T1000 (cell line): ENCODE data around the gene GPR176.
"Not testable (repeated sequence)": the region's sequence is repeated elsewhere in the genome, so short reads cannot be mapped to it uniquely, and the experiment has no call there.

ENCODE experiments used
- DNase-seq: peaks from one replicate; lab custom pipeline; 2025; ENCODE audit warnings: mixed read lengths; lab: John Stamatoyannopoulos, UW

GPR176 gene

DNA sequence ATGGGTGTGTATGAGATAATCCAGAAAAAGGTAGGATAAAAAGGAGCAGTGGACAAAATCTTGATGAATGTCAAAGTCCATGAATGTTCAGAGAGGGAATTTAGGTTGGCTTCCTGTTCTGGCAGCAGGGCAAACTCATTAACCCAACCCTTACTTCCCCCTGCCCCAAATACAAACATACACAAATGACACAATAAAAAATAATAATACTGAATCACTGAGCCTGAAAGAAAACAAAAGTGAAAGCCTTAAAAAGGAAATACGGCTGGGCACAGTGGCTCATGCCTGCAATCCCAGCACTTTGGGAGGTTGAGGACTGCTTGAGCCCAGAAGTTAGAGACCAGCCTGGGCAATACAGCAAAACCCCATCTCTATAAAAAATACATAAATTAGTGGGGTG, 62.9 kb downstream of the GPR176 start:
- DNase-seq = no peak

DNA sequence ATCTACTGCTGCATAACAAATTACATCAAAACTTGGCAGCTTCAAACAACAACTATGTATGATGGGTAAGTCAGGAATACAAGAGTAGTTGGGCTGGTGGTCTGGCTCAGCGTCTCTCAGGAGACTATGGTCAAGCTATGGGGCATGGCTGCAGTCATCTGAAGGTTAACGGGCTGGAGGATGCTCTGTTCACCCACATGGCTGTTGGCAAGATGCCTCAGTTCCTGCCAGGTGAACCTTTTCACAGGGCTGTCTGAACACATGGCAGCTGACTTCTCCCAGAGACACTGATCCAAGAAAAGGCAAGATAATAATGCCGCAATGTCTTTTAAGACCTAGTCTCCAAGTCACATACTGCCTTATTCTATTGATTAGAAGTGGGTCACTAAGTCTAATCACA, 63.7 kb downstream of the GPR176 start:
- DNase-seq = no peak

DNA sequence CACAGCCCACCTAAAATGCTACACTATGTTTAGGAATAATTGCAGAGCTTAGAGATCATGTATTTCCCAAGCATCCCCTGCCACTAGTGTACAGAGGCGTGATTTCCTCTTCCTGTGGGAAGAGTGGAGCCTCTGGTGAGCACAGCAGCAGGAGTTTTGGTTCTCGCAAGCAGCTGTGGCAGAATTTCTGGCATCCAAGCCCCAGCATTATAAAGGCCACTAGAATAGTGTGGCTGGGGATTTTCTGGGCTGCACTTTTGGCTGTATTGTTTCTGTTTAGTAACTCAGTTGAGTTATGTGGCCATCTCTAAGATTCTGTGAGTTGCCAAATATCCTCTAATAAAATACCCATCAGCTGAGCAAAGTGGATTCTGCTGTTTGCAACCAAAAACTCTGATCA, 64.7 kb downstream of the GPR176 start:
- DNase-seq = no peak

DNA sequence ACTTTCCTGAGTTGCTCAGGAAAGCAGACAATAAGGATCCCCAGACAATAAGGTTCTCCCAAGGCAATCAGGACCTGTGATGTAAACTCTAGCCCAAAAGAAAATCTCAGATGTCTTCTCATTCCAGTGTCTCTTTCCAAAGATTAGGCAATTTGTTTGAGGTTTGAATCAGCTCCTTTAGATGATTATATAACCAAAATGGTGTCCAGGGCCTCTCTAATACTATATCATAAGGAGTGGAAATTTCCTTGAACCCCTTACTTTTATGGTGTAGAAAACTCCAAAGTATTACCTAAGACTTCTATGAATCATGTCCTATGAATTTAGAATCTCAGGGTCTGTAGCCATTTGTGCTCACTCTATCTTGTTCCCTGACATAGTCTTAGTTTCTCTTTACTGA, 65.9 kb downstream of the GPR176 start:
- DNase-seq = no peak

DNA sequence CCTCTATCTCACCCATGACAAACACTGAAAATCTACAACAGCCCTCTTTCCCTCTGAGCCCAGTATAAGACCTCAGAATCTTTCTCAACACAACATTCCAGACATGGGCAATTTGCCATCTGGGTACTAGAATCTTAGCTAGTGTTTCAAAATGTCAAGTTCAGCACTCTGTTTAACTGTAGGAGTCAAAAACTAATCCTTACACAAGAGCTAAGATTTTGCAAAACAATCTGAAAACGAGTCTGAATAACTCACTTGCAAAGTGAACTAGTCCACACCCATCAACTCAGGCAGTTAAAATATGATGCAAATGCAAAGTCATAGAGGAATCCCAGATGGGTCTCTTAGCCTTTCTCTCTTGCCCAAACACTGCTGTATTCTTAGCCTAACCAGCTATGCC, 67.8 kb downstream of the GPR176 start:
- DNase-seq = no peak

DNA sequence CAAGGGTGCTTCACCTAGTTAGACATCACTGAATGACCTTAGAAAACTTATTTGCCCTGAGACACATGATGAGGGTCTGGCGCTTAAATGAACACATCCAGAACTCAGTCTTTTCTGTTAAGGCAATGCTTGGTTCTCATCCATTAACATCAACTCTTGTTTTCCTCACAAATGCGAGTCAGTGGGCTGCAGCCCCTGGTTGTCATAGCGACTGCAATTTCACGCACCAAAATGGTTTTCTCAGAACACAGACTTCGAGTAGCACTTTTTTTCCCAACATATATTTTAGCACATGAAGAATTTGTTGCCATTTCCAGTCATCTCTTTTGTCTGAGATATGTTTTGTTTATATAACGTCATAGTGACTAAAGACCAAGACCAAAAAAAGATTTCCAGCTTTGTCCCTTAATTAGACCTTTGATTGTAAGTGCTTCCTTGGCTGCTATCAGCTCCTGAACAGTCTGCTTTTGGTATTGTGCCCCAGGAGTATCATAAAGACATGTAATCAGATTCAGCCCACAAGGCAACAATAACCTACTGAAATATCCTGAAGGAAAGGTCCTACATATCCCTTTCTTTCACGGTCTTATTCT, 68.5 kb downstream of the GPR176 start:
- no peak for DNase-seq

DNA sequence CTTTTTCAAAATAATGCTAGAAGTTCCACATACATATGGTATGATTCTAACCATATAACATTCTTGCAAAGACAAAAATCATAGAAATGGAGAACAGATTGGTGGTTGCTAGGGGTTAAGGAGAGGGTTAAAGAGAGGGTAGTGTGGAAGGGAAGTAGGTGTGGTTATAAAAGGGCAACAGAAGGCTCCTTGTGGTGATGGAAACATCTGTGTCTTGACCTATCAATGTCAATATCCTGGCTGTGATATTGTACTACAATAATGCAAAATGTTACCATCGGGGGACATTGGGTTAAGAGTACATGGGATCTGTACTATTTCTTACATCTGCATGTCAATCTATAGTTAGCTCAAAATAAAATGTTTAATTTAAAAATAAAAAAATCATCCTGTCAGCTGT, 69.6 kb downstream of the GPR176 start:
- DNase-seq = no peak

DNA sequence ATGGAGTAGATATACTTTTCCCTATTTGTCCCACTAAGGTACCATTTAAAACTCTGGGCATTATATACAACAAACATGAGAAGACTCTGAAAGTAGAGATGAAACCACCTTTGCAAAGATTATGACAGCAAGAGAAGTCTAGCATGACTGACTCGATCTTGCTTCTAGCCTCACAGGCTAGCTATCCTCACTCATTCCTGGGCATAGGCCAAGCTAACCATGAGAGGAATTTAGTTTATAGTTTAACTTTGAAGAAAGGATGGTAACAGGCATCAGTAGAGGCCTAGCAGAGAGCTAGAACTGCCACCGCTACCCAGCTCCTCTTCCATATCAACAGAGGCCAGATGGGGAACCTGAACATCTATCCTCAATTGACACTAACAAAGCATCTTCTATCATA, 74.0 kb downstream of the GPR176 start:
- DNase-seq = no peak

DNA sequence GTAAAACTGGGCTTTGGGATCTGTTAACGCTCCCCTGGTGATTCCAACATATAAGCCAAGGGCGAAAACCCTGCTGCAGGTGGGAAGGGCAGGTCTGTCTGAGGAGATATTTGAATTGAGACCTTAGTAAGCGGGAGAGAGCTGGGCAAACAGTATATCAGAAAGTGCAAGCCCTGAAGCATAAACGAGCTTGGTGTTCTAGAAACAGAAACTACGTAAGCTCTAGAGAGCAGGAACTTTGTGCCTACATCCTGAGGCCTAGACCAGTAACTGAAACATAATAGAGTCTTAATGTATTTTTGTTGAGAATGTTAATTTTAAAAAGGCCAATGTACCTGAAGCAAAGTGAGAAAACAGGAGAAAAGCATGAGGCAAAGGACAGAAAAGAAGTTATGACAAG, 74.5 kb downstream of the GPR176 start:
- DNase-seq = no peak

DNA sequence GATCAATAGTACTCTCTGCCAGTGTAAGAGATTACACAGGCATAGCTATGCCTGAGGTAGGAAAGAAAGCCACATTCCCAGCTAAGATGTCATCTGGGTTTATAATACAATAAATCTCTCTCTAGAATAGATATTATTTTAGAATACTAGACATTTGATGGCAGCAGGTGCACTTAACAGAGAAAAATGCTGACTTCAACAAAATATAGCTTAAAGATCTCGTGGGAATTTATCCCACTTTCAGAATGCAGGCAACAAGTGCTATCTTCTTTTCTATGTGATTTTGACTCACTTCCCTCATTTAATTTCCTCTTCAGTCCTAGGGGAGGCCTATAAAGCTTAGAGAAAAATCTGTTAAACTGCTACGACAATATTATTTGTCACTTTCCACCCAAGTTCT, 76.5 kb downstream of the GPR176 start:
- DNase-seq = no peak

DNA sequence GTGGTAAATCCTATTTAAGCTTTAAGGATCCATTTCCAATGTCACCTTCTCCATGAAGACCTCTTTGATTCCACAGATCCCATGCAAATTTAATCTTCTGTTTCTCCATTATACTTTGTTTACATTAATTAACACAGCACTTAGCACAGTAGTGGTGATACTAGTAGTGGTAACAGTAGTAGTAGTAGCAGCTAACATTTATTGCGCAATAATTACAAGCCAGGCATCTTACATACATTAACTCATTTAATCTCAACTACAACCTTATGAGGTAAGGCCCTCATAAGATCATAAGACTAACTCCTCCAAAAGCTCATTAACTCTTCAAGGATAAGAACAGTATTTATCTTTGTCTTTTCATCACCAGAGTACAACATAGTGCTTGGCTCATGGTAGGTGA, 82.6 kb downstream of the GPR176 start:
- no peak for DNase-seq

DNA sequence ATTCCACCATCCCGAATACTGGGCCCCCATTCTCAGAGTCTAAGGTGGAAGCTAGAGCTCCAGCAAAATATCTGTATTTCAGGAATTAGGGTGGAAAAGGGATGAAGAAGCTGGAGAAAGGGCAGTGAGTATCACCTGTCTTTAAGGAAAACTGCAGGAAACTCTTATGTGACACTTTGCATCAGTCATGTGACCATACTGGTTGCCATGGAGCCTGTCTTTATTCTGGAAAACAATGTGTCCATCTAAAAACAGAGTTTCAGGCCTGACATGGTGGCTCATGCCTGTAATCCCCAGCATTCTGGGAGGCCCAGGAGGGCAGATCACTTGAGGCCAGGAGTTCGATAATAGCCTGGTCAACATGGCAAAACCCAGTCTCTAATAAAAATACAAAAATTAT, 84.5 kb downstream of the GPR176 start:
- DNase-seq = no peak

DNA sequence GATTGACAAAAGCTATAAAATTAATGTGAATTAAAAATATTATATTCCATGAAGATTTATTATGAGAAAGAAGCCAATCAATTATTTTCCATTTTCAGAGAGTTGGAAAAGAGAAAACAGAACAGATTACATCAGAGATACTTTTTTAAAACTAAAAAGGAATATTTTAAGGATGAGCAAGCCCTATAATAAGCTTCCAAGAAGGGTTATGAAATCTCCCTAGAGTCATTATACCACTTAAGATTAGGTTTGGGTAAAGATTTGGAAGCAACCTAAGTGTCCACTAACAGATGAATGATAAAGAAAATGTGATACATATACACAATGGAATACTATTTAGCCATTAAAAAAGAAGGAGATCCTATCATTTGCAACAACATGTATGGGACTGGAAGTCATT, 85.8 kb downstream of the GPR176 start:
- DNase-seq = no peak

DNA sequence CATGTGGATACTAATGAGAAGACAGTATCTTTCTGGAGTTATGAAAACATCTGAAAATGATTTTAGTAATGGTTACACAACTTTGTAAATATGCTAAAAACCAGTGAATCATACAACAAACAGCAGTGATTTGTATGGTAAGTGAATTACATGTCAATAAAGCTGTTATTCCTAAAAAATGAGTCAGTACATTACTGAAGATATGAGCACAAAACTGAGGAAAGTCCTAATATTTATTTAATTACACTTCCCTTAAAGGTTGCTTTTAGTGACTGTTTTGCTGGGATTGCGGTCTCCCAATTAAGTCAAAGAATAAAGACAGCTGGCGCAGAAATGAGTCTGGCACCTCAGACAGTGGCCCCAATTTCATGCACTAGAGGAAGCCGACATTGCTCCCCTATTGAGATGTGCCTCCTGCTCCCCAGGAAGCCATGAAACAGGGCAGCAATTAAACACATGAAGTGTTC, 86.5 kb downstream of the GPR176 start:
- DNase-seq = no peak

DNA sequence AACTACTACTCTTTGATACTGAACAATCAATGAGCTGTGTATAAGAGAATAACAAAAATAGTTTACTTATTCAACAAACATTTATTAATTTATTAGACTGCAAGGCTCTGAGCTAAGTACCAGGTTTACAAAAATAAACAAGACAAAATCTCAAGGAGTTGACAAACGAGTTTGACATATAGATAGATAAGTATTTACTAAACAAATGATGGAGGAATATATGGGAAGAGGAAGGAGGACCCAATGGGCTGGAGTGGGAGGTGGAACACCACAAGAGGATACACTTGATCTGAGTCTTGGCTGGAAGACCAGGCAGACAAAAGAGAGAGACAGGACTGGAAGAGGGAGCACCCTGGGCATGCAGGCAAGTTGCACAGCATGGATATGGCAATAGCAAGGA, 89.9 kb downstream of the GPR176 start:
- no peak for DNase-seq

DNA sequence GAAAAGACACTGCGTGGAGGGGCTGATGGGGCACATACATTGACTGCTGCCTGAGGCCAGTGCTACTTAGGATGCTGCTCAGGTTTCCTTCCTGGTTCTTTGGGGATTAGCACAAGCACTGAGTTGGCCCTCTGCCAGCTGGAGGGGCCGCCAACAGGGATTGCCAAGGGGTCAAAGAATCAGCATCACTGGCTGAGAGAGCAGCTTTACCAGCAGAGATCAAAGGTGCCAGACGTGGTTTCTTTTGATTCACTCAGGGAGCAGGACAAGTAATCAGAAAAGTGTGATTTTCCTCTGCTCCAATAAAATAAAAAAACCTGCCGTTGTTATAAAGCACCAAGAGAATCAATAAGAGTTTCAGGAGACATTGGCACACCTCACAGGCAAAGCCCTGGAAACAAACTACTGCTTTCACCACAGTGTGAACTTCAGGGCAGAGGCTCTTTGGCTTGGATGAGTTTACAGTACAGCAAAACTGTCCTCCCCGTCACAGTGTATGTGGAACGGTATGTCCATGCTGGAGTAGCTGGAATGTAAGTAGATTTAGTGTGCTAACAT, 91.6 kb downstream of the GPR176 start:
- no peak for DNase-seq

DNA sequence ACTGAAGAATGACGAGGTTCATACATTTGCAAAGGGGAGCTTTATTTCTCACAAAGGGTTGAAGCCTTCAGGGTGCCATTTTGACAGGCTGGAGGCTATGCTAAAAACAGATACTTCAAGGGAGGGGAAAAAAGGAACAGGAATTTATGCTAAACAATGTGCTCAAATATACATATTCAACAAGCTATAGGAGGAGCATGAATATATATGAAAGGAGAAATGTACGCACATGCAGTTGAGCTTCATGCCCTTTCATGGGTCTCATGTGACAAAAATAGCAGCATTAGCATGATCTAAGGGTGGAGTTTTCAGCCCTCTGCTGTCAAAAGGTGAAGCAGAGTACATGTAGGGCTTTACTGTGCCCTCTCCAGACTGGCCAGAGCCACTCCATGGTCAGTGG, 93.1 kb downstream of the GPR176 start:
- no peak for DNase-seq

DNA sequence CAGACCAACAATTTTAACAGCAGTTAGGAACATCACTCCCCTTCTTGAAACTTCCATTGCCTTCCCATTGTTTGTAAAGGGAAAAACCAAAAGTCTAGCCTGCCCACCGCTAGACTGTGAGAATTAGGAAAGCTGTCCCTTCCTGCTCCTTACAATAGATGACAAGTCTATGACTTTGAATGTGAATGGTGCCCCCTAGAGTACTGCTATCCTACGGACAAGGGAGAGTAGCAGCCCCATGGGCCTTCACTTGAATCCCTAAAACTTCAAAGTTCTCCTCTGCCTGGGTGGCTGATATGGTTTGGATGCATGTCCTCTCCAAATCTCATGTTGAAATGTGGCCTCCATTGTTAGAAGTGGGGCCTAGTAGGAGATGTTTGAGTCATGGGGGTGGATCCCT, 96.4 kb downstream of the GPR176 start:
- no peak for DNase-seq

DNA sequence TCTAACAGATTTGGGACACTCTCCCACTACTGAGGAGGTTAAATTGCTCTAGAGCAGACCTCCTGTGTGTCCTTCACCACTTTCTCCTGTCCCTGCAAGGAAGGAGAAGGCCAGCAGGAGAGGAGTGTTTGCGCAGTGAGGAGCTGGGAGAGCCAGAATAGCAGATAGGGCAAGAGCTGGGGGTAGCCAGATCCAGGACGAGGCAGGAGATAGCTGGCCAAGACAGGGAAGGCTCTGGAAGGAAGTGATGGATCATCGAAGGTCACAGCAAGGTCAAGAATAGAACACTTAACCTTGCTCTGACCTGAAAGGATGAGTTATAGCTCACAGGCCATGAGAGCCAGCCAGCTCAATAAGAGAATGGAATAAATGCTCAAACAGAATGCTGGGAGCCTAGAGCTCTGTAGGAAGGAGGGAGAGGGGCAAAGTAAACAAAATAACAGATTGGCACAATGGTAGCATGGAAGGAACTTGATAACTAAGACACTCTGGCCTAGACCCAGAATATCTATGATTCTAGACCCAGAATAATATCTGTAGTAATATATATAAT, 99.9 kb downstream of the GPR176 start:
- DNase-seq = no peak

DNA sequence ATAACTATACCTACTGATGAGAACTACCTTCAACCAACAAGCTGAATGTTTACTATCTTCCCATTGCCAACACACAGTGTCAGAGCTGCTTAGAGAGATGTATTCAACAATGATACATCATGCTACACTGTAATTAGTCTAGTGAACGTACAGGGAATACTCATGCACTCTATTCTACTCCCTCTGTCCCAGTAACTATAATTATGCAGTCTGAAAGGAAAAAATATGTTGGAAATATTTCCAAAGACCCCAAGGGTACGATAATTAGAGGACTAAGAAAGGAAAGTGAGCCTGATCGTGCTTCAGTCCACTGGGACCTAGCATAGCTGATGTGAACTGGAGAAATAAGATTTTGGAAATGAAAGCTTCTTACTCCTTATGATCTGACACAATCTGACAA, 100.5 kb downstream of the GPR176 start:
- DNase-seq = no peak

DNA sequence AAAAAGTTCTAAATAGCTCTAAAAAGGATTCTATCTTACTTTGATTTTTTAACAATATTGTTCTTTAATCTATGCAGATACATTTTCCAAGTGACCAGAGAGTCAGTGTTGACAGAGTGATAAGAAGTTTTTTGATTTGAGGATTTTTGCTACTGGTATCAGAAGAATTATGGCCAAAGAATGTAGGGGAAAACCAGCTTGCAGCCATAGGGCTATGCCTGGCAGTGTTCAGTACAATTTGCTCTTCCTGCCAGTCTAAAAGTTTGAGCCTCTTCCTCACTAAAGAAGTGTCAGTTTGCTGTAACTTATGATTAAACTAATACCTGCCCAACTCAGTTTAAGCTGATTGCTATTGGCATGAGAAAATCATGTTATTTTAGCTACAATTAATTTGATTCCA, 102.2 kb downstream of the GPR176 start:
- no peak for DNase-seq

DNA sequence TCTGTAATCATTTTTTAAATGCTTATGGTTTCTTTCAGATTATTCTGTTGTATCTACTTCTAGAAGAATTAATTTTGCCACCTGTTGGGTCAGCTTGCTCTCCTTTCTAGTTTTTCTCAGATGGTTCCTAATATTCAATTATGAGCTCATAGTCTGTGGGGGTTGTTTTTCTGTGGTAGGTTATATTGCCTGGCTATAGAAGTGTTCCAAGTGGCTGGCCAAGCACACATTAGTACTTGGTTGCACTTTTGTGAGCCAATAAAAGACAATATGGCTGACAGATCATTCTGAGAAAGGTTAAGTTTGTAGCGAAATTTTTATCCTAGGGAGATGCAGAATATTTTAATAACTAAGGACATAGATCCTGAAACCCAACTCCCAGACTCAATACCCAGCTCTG, 105.6 kb downstream of the GPR176 start:
- DNase-seq = no peak

DNA sequence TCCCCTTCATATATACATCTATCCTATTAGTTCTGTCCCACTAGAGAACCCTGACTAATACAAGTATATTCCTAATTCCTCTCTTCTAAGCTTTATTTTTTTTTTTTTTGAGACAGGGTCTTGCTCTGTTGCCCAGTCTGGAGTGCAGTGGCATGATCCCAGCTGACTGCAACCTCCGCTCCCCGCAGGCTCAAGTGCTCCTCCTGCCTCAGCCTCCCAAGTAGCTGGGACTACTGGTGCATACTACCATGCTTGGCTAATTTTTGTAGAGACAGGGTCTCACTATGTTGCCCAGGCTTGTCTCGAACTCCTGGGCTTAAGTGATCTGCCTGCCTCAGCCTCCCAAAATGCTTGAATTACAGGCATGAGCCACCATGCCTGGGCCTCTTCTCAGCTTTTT, 107.4 kb downstream of the GPR176 start:
- not testable (repeated sequence) for DNase-seq

DNA sequence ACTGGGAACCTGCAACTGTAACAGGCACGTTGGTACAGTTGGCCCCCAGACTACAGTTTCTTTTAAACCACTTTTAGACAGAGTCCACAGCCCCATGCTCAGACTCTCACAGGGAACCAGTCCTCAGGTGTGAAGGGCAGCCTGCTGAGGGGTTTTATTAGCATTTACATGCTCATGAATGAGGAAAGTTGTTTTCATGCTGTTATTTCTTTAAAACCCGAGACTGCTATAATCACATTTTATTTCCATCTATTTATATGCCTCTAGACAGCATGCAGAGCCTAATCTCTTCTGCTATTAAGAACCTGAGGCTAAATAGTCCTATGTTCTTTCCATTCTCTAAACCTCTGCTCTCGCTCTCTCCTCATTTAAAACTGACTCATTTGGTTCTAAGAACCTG, 111.2 kb downstream of the GPR176 start:
- DNase-seq = no peak
